ENCODE data around the gene NFYA. TPM values are rescaled to one million over a fixed set of nuclear protein-coding genes. Genes with fewer than 3 reads are reported as not detected.

Gene NFYA
- total and polyA plus RNA-seq, 2 of the 13 experiments (the other 11 are each of a cell fraction or from before 2014, with no cell fraction given) = 16.0 to 22.9 TPM

GRCh38 chr6:41025966-41026530 lies 46.7 kb upstream of the NFYA start:
- no peak for TF ChIP-seq GLMP (CRISPR knock-in tag; IDR thresholded peaks at IDR 0.05; ENCODE audit: borderline replicate concordance)
- no peak for TF ChIP-seq ZFP36 (IDR thresholded peaks at IDR 0.05; ENCODE audit: borderline replicate concordance, low read depth, low read length, partially characterized antibody)
- TF ChIP-seq TEAD2 (CRISPR knock-in tag; IDR thresholded peaks at IDR 0.05) = no peak
- TF ChIP-seq SP4 (CRISPR knock-in tag; IDR thresholded peaks at IDR 0.05) = no peak
- TF ChIP-seq PPARG (CRISPR knock-in tag; conservative IDR thresholded peaks at IDR 0.05) = no peak
- no peak for TF ChIP-seq ARHGAP35 (CRISPR knock-in tag; IDR thresholded peaks at IDR 0.05; ENCODE audit: borderline replicate concordance)
- no peak for TF ChIP-seq ZNF264 (CRISPR knock-in tag; IDR thresholded peaks at IDR 0.05)
- TF ChIP-seq ZNF788 (CRISPR knock-in tag; IDR thresholded peaks at IDR 0.05; ENCODE audit: borderline replicate concordance) = no peak
- TF ChIP-seq PITX1 (CRISPR knock-in tag; IDR thresholded peaks at IDR 0.05) = no peak
- TF ChIP-seq KLF9 (CRISPR knock-in tag; IDR thresholded peaks at IDR 0.05; ENCODE audit: low read depth) = no peak
- no peak for TF ChIP-seq HBP1 (CRISPR knock-in tag; IDR thresholded peaks at IDR 0.05; ENCODE audit: low read depth)
- H3K27me3 ChIP-seq (ENCODE audit: control insufficient read depth in 1 of 2, insufficient read depth in 2 of 2, low read length in 2 of 2) = no peaks in the 10 kb centered on the region
- H3K79me2 ChIP-seq (ENCODE audit: insufficient read depth, low read length) = no peaks in the 10 kb centered on the region
- no peaks in the 10 kb centered on the region for H3K36me3 ChIP-seq (replicated peaks in 1 of 2; ENCODE audit: control insufficient read depth in 1 of 2, insufficient read depth in 2 of 2, low read length in 2 of 2)
- BruUV-seq (replicated peaks) = no TSS peak
- ATAC-seq (no peak), FAIRE-seq (no peak), DNase-seq (ENCODE audit: low spot score) (no peak)
- H3K4me3 ChIP-seq (replicated peaks in 1 of 3; ENCODE audit: insufficient read depth in 1 of 3, low read depth in 2 of 3, low read length in 3 of 3) = no peak overlapping the region
- POLR2A ChIA-PET = no interaction called here
- H3K9me3 ChIP-seq (ENCODE audit: low read length) = no peaks in the 10 kb centered on the region
- H3K4me2 ChIP-seq (ENCODE audit: low read depth, low read length) = no peak overlapping the region
- H4K20me1 ChIP-seq (ENCODE audit: insufficient read depth, low read length) = no peaks in the 10 kb centered on the region
- in situ Hi-C loops (cut with HindIII; ENCODE audit: extremely low pct_ligation_motif_present, low pct_unique_long_range_greater_than_20kb) (loop anchor here (25.0 kb wide), 1 partner anchor 689 kb away; no protein-coding TSS in a partner anchor), intact Hi-C loops (cut with micrococcal nuclease; ENCODE audit: unreplicated experiment) (loop anchor here (5.0 kb wide), 1 partner anchor 179 kb away; no protein-coding TSS in a partner anchor)
- CTCF ChIA-PET (ENCODE audit: low intra/inter-chr PET ratio, low total read pairs) = interaction anchor here (1.2 to 2.9 kb wide), 3 partner anchors 20 to 41 kb away, joined by 3 to 56 read pairs (median 5); no protein-coding TSS in a partner anchor
- 92% methylated on average over 3 of the region's 3 CpGs for WGBS (ENCODE audit: low lambda C conversion rate)
- H3K27ac ChIP-seq (ENCODE audit: extremely low read length, insufficient read depth, low read length) = no peak overlapping the region
- H3K9ac ChIP-seq (ENCODE audit: insufficient read depth, low read depth, low read length) = no peak overlapping the region
- peaks cover 27% of the 10 kb centered on the region for H3K4me1 ChIP-seq (ENCODE audit: insufficient read depth, low read length)
- no peak overlapping the region for H2AFZ ChIP-seq (ENCODE audit: low read length)
